HUES64 (cell line): ENCODE results near the gene CLNK.

Experiments used
- H3K27ac ChIP-seq: 2 replicates; pipeline ENCODE4 v1.7.0; 2013; ENCODE audit warnings: low read depth, low read length, inconsistent platforms
- H3K27me3 ChIP-seq: 2 replicates; pipeline ENCODE4 v1.6.1; 2013; ENCODE audit warnings: mild to moderate bottlenecking, low read length; ENCODE audit not compliant: insufficient read depth
- H3K36me3 ChIP-seq: 2 replicates; pipeline ENCODE4 v1.6.1; 2013; ENCODE audit warnings: mild to moderate bottlenecking, low read length; ENCODE audit not compliant: insufficient read depth
- H3K4me1 ChIP-seq: 2 replicates; pipeline ENCODE4 v1.6.1; 2013; ENCODE audit warnings: mild to moderate bottlenecking, low read length, moderate library complexity; ENCODE audit not compliant: insufficient read depth
- H3K4me3 ChIP-seq: 2 replicates; pipeline ENCODE4 v1.5.1; 2013; ENCODE audit warnings: mild to moderate bottlenecking, low read length, moderate library complexity
- H3K9ac ChIP-seq: 2 replicates; pipeline ENCODE4 v1.6.1; 2013; ENCODE audit warnings: mild to moderate bottlenecking, low read depth, low read length
- H3K9me3 ChIP-seq: 2 replicates; pipeline ENCODE4 v1.6.1; 2013; ENCODE audit warnings: low read depth, low read length; ENCODE audit not compliant: insufficient read depth
- WGBS: fragments of 150-250, 120-280 bp; methylation state at CpG from one replicate; pipeline ENCODE4 v1.1.7; 2013; ENCODE audit warnings: missing lambda C conversion rate; 5-methylcytosine and 5-hydroxymethylcytosine counted together

The CLNK gene

GRCh38 chr4:10456260-10456594 lies 228.3 kb downstream of the CLNK start:
- peak overlapping the region; percentile 61 for H3K27ac ChIP-seq
- peaks cover 37% of the 10 kb centered on the region for H3K36me3 ChIP-seq
- H3K4me1 ChIP-seq: peaks cover 18% of the 10 kb centered on the region
- H3K9ac ChIP-seq: peak overlapping the region; percentile 89
- 25% methylated on average over 11 of the region's 11 CpGs for WGBS
- H3K9me3 ChIP-seq: no peaks in the 10 kb centered on the region
- peaks cover 60% of the 10 kb centered on the region for H3K27me3 ChIP-seq
- peak overlapping the region; percentile 75 for H3K4me3 ChIP-seq

- Histone ChIP-seq H3K27ac (no peak overlapping the region), H3K9ac (no peak overlapping the region), H3K4me1 (peaks cover 18% of the 10 kb centered on the region), H3K27me3 (peaks cover 49% of the 10 kb centered on the region), H3K9me3 (no peaks in the 10 kb centered on the region), H3K36me3 (peaks cover 47% of the 10 kb centered on the region), H3K4me3 (no peak overlapping the region)
- 56% methylated on average over 2 of the region's 2 CpGs for WGBS
These were observed 229.4 kb downstream of the CLNK start for GRCh38 chr4:10455133-10455532.

- H3K36me3 ChIP-seq: peaks cover 49% of the 10 kb centered on the region
- no peak overlapping the region for H3K9ac ChIP-seq
- H3K27ac ChIP-seq: no peak overlapping the region
- H3K4me3 ChIP-seq: no peak overlapping the region
- peaks cover 45% of the 10 kb centered on the region for H3K27me3 ChIP-seq
- peaks cover 18% of the 10 kb centered on the region for H3K4me1 ChIP-seq
- WGBS: 81% methylated on average over 6 of the region's 6 CpGs
- no peaks in the 10 kb centered on the region for H3K9me3 ChIP-seq
These were observed 229.8 kb downstream of the CLNK start for GRCh38 chr4:10454726-10455125.

- H3K36me3 ChIP-seq: peaks cover 49% of the 10 kb centered on the region
- H3K4me1 ChIP-seq: peaks cover 18% of the 10 kb centered on the region
- no peaks in the 10 kb centered on the region for H3K9me3 ChIP-seq
- H3K4me3 ChIP-seq: no peak overlapping the region
- H3K27me3 ChIP-seq: peaks cover 39% of the 10 kb centered on the region
- H3K9ac ChIP-seq: no peak overlapping the region
- H3K27ac ChIP-seq: no peak overlapping the region
- 96% methylated on average over 1 of the region's 1 CpG for WGBS
These were observed 230.4 kb downstream of the CLNK start for GRCh38 chr4:10454121-10454520.

- 91% methylated on average over 5 of the region's 5 CpGs for whole genome bisulfite sequencing
- Histone ChIP-seq H3K36me3 (peaks cover 72% of the 10 kb centered on the region), H3K4me3 (no peak overlapping the region), H3K9me3 (peaks cover 19% of the 10 kb centered on the region; the same call in 1 of the 2 replicates), H3K27ac (no peak overlapping the region), H3K4me1 (no peaks in the 10 kb centered on the region), H3K9ac (no peak overlapping the region), H3K27me3 (no peaks in the 10 kb centered on the region)
These were observed 235.6 kb downstream of the CLNK start for GRCh38 chr4:10448991-10449390.

GRCh38 chr4:10442976-10443375 lies 241.6 kb downstream of the CLNK start:
- Histone ChIP-seq H3K9me3 (peaks cover 32% of the 10 kb centered on the region; the same call in 1 of the 2 replicates), H3K36me3 (peaks cover 38% of the 10 kb centered on the region), H3K4me3 (no peak overlapping the region), H3K27ac (no peak overlapping the region), H3K27me3 (no peaks in the 10 kb centered on the region), H3K4me1 (0 out of 2 replicates have a peak, but pooled peaks cover 3% of the 10 kb centered on the region), H3K9ac (no peak overlapping the region)
- WGBS: 95% methylated on average over 5 of the region's 5 CpGs

GRCh38 chr4:10441512-10441911 lies 243.1 kb downstream of the CLNK start:
- Histone ChIP-seq H3K4me3 (no peak overlapping the region), H3K4me1 (0 out of 2 replicates have a peak, but pooled peaks cover 3% of the 10 kb centered on the region), H3K9me3 (peaks cover 30% of the 10 kb centered on the region; the same call in 1 of the 2 replicates), H3K9ac (no peak overlapping the region), H3K27ac (no peak overlapping the region), H3K27me3 (no peaks in the 10 kb centered on the region), H3K36me3 (peaks cover 31% of the 10 kb centered on the region)
- WGBS: 90% methylated on average over 4 of the region's 4 CpGs

GRCh38 chr4:10438924-10439323 lies 245.6 kb downstream of the CLNK start:
- WGBS: 89% methylated on average over 1 of the region's 1 CpG
- Histone ChIP-seq H3K9ac (no peak overlapping the region), H3K27ac (no peak overlapping the region), H3K36me3 (peaks cover 5% of the 10 kb centered on the region), H3K4me3 (no peak overlapping the region), H3K27me3 (no peaks in the 10 kb centered on the region), H3K4me1 (0 out of 2 replicates have a peak, but pooled peaks cover 3% of the 10 kb centered on the region), H3K9me3 (peaks cover 12% of the 10 kb centered on the region; the same call in 1 of the 2 replicates)

GRCh38 chr4:10437735-10438134 lies 246.8 kb downstream of the CLNK start:
- H3K27me3 ChIP-seq: no peaks in the 10 kb centered on the region
- peaks cover 3% of the 10 kb centered on the region; the same call in 1 of the 2 replicates for H3K9me3 ChIP-seq
- H3K4me1 ChIP-seq: 0 out of 2 replicates have a peak, but pooled peaks cover 3% of the 10 kb centered on the region
- H3K4me3 ChIP-seq: no peak overlapping the region
- no peak overlapping the region for H3K27ac ChIP-seq
- no peak overlapping the region for H3K9ac ChIP-seq
- no peaks in the 10 kb centered on the region for H3K36me3 ChIP-seq
- no CpG with 5 or more reads among the region's 1 CpG for WGBS
